Loucy (cell line): ENCODE data around the gene GNB5.

ENCODE experiments used
- H2AFZ ChIP-seq: fragments of 200-600 bp; sonication (generic); 2 replicates; pipeline ENCODE4 v1.6.0; 2016; ENCODE audit warnings: antibody characterized with exemption, mild to moderate bottlenecking, low read length, moderate library complexity
- H3F3A ChIP-seq: fragments of 200-600 bp; 2 replicates; pipeline ENCODE4 v1.6.0; 2016; ENCODE audit warnings: antibody characterized with exemption, low read depth, mild to moderate bottlenecking
- H3K27me3 ChIP-seq: fragments of 200-600 bp; sonication (generic); 2 replicates; pipeline ENCODE4 v1.6.1; 2014; ENCODE audit warnings: low read length, mild to moderate bottlenecking; ENCODE audit not compliant: insufficient read depth, poor library complexity, severe bottlenecking
- H3K36me3 ChIP-seq: fragments of 200-600 bp; sonication (generic); 2 replicates; pipeline ENCODE4 v1.6.1; 2016; ENCODE audit warnings: low read length; ENCODE audit not compliant: insufficient read depth
- H3K4me1 ChIP-seq: fragments of 200-600 bp; sonication (generic); 2 replicates; pipeline ENCODE4 v1.5.1; 2014; ENCODE audit warnings: low read length, mild to moderate bottlenecking; ENCODE audit not compliant: insufficient read depth, poor library complexity, severe bottlenecking
- H3K4me2 ChIP-seq: fragments of 200-600 bp; sonication (generic); 2 replicates; pipeline ENCODE4 v1.6.0; 2014; ENCODE audit warnings: antibody characterized with exemption, low read length, low read depth, mild to moderate bottlenecking; ENCODE audit not compliant: poor library complexity, severe bottlenecking
- H3K4me3 ChIP-seq: fragments of 200-600 bp; sonication (generic); 2 replicates; pipeline ENCODE4 v1.5.1; 2014; ENCODE audit warnings: low read length, mild to moderate bottlenecking, mixed read lengths; ENCODE audit not compliant: poor library complexity, severe bottlenecking
- H3K79me2 ChIP-seq: fragments of 200-600 bp; sonication (generic); 2 replicates; pipeline ENCODE4 v1.6.1; 2014; ENCODE audit warnings: low read length; ENCODE audit not compliant: insufficient read depth
- H3K9ac ChIP-seq: fragments of 200-600 bp; sonication (generic); 2 replicates; pipeline ENCODE4 v1.6.0; 2014; ENCODE audit warnings: mild to moderate bottlenecking, low read depth, low read length, moderate library complexity; ENCODE audit not compliant: poor library complexity, severe bottlenecking
- H3K9me2 ChIP-seq: fragments of 200-600 bp; sonication (generic); replicated peaks from 2 replicates; pipeline ENCODE4 v1.6.1; 2016; ENCODE audit warnings: low read depth, low read length, mixed read lengths
- H3K9me3 ChIP-seq: fragments of 200-600 bp; sonication (generic); 2 replicates; pipeline ENCODE4 v1.6.1; 2014; ENCODE audit warnings: mild to moderate bottlenecking, antibody characterized with exemption, low read length, low read depth; ENCODE audit not compliant: insufficient read depth
- H4K20me1 ChIP-seq: fragments of 200-600 bp; sonication (generic); 2 replicates; pipeline ENCODE4 v1.6.0; 2014; ENCODE audit warnings: antibody characterized with exemption, low read length, mild to moderate bottlenecking; ENCODE audit not compliant: insufficient read depth, poor library complexity, severe bottlenecking
- CTCF ChIP-seq: fragments of 200-600 bp; sonication (generic); conservative IDR thresholded peaks from 2 replicates; pipeline ENCODE4 v1.5.1; 2014; ENCODE audit warnings: mild to moderate bottlenecking, antibody characterized with exemption, low read length
- EZH2phosphoT487 ChIP-seq: fragments of 200-600 bp; IDR thresholded peaks from 2 replicates; pipeline ENCODE4 v1.6.1; 2018; ENCODE audit warnings: antibody characterized with exemption, mild to moderate bottlenecking, moderate library complexity, borderline replicate concordance

Gene GNB5

GRCh38 chr15:52066842-52067544 is 124.2 kb downstream of the GNB5 start:
- Histone ChIP-seq H3K4me2 (no peak overlapping the region), H3K36me3 (peaks cover 24% of the 10 kb centered on the region; the same call in 1 of the 2 replicates), H3K9me2 (no peaks in the 10 kb centered on the region), H3K79me2 (no peaks in the 10 kb centered on the region), H2AFZ (no peak overlapping the region), H3F3A (no peaks in the 10 kb centered on the region), H3K4me1 (no peaks in the 10 kb centered on the region), H3K9me3 (no peaks in the 10 kb centered on the region), H4K20me1 (no peaks in the 10 kb centered on the region), H3K4me3 (no peak overlapping the region), H3K9ac (no peak overlapping the region), H3K27me3 (no peaks in the 10 kb centered on the region)
- no peak for TF ChIP-seq CTCF
- TF ChIP-seq EZH2phosphoT487, result no peak
